HG03103 (cell line): ENCODE results near the gene RPS6KA2.
"Not testable (repeated sequence)": the region's sequence is repeated elsewhere in the genome, so short reads cannot be mapped to it uniquely, and the experiment has no call there.

Experiments used
- ATAC-seq: cut with Tn5 transposase; IDR thresholded peaks from one replicate; pipeline ENCODE4 v1.9.1; 2021; ENCODE audit warnings: low read depth; ENCODE audit not compliant: unreplicated experiment

RPS6KA2 gene

DNA sequence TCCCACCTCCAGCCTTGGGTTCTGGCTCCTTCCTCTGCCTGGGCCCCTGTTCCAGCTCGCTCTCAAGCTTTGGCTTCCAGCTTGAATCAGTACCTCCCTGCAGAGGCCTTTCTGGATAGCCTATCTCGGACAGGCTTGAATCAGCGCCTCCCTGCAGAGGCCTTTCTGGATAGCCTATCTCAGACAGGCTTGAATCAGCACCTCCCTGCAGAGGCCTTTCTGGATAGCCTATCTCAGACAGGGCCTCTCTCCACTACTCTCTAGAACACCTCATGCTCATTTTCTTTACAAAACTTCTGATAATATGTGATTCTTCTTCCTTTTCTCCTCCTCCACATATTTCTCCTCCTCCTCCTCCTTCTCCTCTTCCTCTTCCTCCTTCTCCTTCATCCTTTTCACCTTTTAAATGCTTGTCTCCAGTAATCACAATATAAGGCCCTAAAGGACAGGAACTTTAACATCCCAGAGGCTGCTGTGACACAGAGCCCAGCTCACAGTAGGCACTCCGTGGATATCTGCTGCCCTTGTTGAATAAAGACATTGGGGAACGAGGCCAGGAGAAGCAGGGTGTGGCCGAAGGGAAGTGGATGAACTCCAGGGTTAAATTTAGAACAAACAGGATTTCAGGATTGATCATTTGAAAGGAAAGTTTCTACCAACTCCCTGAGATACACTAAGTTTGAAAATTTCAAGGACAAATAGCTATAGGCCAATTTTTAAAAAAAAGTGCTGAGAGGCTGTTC, 9.3 kb upstream of the RPS6KA2 start:
- ATAC-seq: no peak

DNA sequence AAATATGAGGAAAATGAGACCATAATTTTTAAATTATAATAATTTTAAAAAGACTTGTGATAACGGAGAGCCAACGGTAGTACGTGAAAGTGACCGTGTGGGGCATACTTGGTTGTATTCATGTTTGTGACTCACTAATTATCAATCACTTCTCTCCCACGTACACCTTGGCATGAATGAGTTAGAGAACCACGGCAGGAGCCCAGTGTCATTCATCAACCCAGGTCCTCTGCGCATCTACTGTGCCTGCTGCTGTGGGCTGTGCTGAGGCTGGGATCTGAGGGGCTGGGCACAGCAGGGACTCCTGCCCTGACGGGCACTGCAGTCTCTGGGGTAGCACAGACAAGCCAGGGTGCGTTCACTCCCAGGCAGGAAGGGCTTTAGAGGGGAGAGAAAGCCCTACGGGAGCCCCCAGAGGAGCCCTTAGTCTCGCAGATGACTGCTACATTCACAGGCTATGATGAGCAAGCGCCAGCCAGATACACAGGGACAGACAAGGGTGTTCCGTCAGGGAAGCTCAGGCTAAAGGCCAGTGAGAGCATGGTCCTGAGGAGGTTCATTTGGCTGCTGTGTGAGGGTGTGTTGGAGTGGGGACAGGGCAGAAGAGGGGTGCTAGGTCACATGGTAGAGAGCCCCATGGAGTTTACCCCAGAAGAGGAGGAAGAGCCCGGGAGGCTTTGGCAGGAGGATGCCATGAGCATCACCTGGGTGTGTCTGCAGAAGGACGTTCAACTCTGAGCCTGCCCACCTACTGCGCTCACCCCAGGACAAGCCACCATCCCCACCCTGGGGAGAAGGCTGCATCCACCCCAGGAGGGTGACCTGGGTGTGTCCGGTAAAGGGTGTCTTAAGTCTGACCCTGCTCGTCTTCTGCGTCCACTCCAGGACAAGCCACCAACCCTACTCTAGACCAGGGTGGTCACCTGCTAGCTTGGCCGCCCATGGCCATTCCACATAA, 8.2 kb upstream of the RPS6KA2 start:
- no peak for ATAC-seq

DNA sequence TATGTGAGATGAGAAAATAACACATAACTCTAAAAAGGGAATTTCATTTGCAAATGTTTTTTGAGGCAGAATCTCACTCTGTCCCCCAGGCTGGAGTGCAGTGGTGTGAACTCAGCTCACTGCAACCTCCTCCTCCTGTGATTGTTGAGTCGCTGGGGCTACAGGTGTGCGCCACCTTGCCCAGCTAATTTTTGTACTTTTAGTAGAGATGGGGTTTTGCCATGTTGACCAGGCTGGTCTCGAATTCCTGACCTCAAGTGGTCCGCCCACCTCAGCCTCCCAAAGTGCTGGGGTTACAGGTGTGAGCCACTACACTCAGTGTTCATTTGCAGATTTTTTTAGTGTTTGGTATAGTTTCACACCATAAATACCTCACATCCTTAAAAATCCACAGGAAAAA, 7.5 kb upstream of the RPS6KA2 start:
- not testable (repeated sequence) for ATAC-seq

DNA sequence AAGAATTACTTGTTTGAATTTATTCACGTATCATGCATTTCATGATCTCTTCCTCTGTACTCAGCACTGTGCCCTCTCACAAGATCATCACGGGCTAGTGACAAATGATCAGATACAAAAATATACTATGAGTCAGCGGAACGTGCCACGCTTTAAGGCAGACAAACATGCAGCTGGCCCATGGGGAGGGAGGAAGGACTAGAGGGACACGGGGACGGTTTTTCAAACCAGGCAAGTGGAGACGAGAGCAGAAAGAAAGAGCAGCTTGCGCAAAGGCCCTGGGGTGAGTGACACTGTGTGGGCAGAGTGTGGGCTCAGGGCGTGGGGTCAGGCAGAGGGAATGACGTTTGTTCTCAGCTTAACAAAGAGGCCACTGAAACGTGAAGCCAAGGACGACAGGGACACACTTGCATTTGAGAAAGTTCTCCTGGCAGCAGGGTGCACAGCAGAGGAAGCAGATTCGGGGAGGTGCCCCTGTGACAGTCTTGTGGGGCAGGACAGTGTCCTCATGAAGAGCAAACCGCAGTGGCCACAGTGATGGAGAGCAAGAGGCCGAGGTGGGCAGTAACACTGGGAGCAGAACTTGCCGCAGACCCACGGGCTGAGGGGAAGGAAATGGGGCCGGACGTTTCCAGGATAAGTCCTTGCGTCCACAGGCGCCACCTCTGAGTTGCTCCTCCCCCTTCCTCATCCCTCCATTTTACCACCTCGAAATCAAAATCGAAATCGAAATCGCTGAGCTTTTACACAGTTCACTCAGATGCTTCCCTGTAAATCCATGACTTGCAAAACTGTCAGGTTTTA, 6.9 kb upstream of the RPS6KA2 start:
- no peak for ATAC-seq

DNA sequence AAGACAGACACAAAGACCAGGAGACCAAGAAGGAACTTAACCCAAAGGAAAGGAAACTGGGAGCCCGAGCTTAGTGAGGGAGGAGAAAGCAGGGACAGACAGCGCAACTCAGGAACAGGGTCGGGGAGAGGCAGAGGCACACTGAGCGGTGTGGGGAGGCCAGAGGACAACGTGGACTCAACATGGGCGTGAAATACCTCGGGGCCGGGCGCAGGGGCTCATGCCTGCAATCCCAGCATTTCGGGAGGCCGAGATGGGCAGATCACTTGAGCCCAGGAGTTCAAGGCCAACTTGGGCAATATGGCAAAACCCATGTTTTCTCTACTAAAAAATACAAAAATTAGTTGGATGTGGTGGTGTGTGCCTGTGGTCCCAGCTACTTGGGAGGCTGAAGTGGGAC, 5.7 kb upstream of the RPS6KA2 start:
- ATAC-seq: no peak

DNA sequence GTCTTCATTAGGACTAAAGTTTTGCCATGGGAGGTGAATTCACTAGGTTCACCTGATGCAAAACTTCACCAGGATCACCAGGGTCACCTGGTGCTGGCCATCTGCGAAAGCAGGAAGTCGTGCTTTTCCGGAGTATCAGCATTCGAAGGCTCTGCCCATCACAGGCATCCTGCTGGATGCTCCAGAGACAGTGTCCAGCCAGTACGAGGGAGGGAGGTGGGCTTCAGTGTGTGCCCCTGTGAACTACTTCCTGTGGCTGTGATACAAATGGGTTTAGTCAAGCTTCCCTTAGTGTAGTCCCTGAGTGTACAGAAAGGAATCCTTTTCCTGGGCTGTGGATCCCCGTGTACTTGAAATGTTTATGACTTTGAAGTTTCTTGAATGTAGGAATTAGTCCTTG, 3.4 kb upstream of the RPS6KA2 start:
- no peak for ATAC-seq

DNA sequence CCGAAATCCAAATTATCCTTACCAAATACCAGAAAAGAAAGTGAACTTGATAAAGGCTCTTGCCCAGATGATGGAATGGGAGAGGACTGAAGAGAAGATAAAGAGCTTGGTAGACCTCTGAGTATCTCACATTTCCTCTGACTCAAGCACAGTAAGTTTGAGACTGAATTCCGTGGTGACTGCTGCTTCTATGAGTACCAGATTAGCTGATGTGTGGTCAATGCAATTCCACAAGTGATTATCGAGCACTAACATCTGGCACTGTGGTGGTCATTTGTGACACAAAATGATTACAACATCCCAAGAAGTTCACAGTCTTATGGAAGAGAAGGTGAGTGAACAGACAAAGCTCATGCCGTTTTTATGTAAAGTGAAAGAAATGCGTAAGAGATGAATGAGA, 2.6 kb upstream of the RPS6KA2 start:
- ATAC-seq: no peak

DNA sequence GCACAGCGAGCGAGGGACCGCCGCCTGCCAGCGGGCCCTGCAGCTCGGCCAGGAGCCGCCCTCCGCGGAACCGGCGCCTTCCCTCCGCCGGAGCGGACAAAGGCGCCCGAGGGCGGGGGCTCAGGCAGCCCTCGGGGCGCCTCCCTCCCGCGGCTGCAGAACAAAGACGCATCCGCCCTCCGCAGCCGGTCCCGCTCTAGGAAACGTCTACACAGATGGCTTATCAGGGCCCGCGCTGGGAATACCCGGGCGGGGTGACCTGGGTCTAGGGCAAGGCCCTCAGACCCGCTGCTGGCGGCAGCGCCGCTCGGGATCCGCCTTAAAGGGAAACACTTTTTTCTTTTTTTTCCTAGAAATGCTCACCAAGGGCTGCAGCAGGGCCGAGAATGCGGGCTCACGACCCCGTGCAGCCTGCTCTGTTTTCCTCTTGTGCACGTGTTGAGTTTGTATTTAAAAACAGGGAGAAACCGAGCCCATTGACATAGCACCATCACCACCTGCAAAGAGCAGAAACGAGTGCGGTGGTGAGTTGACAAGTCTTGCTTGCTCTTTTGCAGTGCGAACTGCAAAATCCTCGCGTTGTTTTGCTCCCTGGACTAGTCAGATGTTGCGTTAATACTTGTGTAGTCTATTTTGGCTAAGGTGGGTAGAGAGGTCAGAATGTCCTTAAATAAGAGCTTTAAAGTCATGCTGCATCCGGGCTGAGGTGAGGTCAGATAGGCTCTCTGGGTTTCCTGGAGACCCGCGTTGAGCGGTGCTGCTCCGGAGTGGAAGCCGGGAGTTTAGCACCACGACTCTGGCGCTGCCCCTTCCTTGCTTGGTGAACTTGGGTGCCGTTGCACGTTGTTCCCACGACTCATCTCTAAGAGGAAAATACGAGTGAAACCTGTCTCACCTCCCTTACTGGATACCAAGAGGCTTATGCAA, 1.1 kb upstream of the RPS6KA2 start:
- peak; percentile 21 for ATAC-seq

DNA sequence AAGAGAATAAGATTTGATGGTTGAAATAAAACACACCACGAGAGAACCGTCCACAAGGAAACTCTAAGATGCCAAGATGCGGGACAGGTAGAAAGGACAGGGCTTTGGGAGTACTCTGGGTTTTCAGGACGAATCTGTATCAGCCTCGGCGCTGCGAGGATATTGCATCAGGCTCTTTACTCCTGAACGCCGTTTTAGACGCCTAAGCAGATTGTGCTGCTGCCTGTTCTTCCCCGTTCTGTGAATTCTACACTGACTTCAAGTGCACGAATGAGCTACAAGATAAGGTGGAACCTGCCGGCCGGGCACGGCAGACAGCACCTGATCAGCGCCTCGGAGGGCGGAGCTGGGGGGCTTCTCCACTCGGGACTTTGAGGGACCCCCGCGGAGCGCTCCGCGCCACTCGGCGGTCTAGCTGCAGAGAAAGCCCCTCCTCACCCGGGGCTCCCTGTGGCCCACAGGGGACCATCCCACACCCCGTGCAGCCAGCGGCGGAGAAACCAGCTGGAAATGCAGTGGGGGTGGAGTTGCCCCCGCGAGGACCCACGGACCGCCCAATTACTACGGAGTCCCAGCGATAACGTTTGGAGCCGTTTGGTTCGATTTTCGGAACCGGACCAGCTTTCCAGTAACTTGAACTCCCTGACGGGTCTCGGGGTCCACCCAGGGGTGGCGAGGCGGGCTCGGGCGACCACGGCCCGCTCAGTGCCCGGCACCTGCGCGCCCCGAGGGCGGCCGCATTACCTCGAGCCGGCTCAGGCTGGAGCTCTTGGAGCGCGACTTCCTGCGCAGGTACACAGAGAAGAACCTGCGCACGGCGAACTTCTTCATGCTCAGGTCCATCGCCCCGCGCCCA, 646 bp downstream of the RPS6KA2 start:
- no peak for ATAC-seq

DNA sequence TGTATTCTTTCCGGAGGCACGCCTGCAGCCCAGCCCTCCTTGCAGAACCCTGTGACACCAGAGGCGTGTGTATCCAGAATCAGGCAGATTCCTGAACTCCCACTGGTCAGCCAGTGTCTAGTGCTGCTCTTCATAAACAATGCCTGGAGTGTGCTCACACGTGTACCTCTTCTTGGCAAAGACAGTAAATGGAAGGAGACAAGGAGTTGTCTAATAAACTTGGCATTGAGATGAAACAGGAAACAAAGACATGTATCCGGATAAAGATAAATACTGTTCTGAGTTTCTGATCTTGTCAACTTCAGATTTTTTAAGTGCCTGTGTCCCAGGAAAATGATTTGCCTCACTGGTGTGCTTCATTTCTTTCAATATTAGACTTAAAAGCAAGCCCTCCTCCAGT, 1.7 kb downstream of the RPS6KA2 start:
- no peak for ATAC-seq

DNA sequence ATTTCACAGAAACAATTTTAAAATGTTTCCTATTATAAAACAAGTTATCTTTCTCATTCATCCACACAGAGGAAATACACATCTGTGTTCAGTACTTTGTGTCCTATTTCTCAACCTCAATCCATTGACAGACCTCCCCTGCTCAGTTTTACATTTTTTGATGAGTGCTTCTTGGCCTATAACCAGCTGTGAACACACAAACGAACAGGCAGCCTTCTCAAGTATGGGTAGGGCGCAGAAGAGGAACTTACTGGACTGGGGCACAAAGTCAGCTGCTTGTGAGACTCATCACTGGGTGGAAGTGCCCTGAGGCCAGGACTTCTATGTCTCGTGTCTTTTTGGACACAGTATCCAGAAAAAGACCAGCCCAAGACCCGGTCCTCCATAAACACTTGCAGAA, 2.8 kb downstream of the RPS6KA2 start:
- no peak for ATAC-seq

DNA sequence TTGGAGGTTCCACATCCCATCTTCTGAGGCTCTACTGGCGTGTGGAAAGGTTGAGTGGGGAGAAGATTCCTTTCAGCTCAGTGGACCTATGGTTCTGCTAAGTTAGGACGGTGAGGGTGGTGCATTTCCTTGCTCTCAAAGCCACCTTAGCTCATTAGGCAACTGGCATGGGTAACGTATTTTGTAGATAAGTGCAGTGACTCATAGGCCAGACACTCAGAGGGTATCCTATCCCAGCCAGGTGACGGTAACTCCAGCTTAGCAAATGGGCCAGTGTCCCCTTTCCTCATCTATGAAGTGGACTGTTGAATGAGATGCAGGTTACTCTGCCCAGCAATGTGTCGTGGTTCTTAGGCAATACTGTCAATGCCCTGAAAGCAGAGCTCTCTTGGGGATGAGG, 3.7 kb downstream of the RPS6KA2 start:
- no peak for ATAC-seq

DNA sequence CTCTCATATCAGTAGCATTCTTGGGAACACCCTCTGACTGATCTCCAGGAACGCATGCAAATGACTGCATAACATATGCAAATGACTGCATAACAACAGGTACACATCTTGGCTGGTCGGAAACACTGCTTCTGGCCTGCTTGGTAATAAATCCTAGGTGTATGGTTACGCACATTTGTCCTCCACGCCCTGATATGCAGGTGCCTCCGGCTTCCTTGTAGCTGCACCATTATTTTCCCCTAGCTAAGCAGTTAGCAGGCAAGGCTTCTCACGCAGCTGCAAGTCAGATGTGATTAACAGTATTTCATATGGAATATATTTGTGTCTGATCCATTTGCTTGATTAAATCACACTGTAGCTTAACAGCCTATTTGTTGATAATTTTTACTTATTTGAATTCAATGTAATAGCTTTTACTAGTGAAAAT, 5.9 kb downstream of the RPS6KA2 start:
- ATAC-seq: no peak

DNA sequence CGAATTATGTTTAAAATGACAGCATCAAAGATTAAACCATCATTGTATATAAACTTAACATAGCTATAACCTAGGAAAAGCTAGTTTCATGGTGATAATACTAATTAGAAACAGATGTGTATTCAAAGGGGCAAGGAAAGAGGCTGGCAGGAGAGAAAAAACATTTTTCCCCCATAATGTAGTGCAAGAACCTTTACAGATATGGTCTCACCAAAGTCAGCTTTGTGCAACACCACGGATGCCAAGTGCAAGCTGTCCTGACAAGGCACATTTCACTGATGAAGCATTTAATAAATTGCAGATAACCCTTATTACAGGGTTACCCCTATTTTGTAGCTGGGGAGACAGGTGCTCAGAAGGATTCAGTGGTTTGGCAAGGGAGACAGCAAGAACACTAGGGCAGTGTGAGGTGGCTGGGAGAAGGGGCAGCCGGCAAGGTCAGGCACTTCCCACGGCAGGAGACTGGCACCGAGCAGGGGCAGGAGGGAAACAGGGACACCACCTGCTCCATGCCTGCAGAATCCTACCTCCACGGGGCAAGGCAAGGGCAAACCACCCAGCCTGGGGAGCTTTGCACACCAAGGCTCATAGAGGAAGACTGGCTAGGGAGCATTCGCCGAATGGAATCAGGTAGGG, 6.5 kb downstream of the RPS6KA2 start:
- ATAC-seq: no peak

DNA sequence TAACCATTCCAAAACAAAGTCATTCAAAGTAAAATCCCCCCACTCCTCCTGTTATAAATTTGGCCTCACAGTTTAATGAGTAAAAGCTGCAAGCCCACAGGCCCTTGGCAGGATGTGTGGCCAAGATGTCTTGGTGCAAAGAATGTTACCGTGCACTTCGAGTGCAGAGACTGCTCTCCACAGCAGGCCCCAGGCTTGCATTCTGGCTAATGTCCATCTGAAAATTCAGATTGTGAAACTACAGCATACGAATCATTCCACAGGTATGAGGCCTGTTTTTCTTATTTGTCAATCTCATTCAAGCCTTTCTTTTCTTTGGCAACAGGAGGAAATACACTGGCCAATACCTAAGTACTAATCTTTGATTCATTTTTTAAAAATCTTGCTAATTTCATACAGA, 7.1 kb downstream of the RPS6KA2 start:
- no peak for ATAC-seq

DNA sequence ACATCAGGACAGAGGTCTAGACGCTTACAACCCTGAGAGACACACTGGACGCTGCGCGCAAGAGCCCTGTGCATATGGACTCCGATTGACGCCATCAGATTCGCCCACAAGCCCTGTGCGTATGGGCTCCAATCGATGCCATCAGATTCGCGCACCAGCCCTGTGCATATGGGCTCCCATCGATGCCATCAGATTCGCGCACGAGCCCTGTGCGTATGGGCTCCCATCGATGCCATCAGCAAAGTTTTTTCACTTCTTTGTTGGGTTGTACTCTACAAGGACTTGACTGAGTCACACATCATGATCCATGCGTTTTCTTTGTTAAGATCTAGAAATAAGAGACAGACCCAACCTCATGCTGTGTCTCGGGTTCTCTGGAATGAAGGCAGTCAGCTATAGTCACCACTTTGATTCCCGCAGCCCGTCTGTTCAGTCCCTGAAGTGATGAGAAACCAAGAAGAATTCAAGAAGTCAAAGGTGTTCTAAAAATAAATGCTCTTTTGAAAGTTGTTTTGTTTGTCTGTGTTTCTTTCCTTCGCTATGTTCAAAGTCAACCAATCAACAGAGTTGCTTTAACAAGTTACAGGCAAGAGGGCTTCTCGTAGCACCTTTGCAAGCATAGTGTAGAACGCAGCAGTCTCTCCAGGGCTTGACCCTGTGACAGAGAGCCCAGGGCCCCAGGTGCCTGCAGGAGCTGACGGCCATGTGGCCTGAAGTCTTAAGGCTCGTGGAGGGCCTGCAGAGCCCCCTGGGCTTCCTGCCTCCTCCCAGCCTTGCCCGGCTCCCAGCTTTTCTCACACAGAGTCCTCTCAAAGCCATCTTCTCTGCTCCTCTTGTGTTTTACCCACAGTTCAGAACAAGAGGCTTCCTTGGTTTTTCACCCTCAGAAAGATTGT, 7.9 kb downstream of the RPS6KA2 start:
- ATAC-seq: no peak

DNA sequence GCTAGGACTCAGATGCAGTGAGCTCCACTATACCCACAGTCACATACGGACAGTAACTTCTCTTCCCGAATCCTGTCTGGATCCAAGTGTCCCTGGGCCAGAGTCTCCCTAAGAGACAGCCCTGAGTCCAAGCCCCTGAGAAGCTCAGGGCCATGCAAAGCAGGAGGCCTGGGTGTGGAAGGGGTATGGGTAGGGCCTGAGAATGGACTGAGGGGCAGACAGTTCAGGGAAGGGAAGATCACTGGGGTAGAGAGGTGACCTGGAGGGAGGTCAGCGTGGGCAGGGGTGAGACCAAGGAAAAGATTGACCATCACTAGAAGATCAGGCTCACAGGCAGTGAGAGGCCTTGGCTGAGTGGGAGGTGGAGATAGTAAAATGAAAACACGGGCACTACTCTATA, 8.8 kb downstream of the RPS6KA2 start:
- no peak for ATAC-seq

DNA sequence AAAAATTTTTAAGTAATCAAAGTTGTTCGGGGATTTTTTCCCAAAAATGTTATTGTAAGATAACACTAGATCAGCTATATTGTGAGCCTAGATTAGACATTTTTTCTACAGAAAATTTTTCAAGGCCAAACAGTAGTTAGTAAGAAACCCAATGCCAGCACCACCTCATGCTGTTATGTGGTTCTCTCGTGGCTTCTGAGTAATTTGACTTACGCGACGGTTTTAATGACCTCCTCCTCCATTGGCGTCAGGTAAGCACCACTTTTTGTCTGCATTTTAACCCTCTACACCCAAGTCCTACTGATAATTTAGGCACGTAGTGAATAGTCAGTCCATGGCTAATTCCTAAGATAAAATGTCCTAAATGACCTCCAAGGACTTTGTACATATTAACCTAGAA, 9.7 kb downstream of the RPS6KA2 start:
- no peak for ATAC-seq
